Measurements from ENCODE around the gene BPIFB4.

The BPIFB4 gene

DNA sequence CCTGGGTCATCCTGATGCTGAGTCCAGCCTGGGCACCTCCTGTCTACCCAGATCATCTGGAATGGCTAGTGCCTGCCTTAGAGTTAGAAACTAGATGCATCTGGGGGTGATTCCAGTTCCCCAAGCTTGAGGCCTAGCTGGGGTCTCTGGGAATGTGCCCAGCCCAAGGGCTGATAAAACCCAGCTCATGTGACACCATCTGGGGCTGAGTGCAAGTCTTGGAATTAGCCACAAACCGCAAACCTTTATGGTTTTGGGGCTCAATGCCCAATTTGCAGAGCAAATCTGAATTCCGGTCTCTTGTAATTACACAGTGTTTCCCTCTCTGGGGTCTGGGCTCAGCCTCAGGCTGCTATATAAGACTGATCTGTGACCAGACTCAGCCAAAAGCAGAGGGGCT is at the start of gene BPIFB4:
Gene BPIFB4, plus strand, starts transcription at position 385 of the 400 bp plus-strand sequence. CDS start 1,884 bp downstream, outside the sequence.
- Histone ChIP-seq H3K9me3 (ENCODE audit: control insufficient read depth, insufficient read depth, low read length) (no peaks in the 10 kb centered on the region), H3K4me3 (ENCODE audit: low read length) (no peak within 1 kb of the TSS), H3K27me3 (ENCODE audit: control insufficient read depth, insufficient read depth, low read length) (no peaks in the 10 kb centered on the region), H3K4me1 (ENCODE audit: control insufficient read depth, insufficient read depth, low read length) (no peaks in the 10 kb centered on the region), H3K27ac (ENCODE audit: low read length) (no peak within 1 kb of the TSS), H3K36me3 (ENCODE audit: control insufficient read depth, insufficient read depth, low read length) (no peaks in the 10 kb centered on the region)
- no peak for DNase-seq (ENCODE audit: low read depth, low spot score)
- WGBS (ENCODE audit: insufficient coverage, insufficient read length) = no CpG with 5 or more reads among the region's 2 CpGs

DNA sequence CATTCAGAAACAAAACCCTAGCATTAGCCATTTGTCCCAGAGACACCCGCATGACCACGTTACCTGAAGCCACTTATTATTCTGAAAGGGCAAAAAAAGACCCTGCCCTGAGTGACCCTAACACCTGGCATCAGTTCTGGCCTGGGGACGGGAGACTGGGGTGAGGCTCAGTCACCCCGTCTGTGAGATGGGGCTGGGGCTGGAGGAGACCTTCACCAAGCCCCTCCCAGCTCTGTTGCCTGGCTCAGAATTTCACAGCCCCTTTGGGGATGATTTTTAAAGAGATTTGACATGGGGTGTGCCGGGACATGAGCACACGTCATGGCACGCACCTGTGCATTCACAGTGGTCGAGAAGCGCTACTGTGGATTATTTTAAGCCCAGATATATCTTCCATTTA is 49.4 kb upstream of the BPIFB4 start:
- Histone ChIP-seq H3K9me3 (ENCODE audit: control insufficient read depth, insufficient read depth, low read length) (no peaks in the 10 kb centered on the region), H3K36me3 (ENCODE audit: control insufficient read depth, insufficient read depth, low read length) (no peaks in the 10 kb centered on the region), H3K4me1 (ENCODE audit: control insufficient read depth, insufficient read depth, low read length) (no peaks in the 10 kb centered on the region; the same call in 1 of the 2 replicates), H3K27me3 (ENCODE audit: control insufficient read depth, insufficient read depth, low read length) (no peaks in the 10 kb centered on the region), H3K27ac (ENCODE audit: low read length) (no peak overlapping the region), H3K4me3 (ENCODE audit: low read length) (no peak overlapping the region)
- WGBS (ENCODE audit: insufficient coverage, insufficient read length) = no CpG with 5 or more reads among the region's 9 CpGs
- DNase-seq (ENCODE audit: low read depth, low spot score) = no peak

DNA sequence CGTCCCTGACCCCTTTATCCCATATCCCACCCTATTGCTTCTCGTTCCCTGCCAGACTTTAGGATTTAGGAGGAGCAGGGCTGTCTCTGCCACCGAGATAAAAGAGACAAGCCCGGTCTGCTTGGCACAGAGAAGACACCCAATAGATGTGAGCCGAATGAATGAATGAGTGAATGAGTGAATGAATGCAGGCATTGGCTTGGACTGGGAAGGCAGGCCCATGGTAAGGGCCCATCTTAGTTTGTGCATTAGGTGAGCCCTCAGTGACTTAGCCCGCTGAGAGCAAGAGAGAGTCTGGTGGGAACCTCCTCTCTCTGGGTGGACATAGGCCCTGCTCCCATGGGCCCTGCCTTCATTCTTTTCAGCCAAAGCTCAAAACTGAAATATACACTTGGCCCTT is 48.9 kb upstream of the BPIFB4 start:
- no peaks in the 10 kb centered on the region for H3K9me3 ChIP-seq (ENCODE audit: control insufficient read depth, insufficient read depth, low read length)

DNA sequence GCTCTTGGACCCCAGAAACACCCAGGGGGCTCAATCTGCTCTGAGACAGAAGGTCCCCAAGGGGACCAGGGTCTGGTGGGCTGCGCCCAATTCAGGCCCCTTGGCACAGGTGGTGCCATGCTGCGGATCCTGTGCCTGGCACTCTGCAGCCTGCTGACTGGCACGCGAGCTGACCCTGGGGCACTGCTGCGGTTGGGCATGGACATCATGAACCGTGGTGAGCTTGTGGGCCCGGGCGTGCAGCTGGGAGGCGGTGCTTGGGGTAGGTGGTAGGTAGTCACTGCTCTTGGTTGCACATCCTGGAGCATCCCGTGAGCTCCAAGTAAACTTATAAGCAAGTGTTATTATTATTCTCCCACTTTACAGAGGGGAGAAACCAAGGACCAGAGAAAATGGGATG is 47.9 kb upstream of the BPIFB4 start, which contains the start of gene BPIFB6:
Gene BPIFB6, plus strand, starts transcription at position 118 of the 400 bp plus-strand sequence. Its CDS starts 0 bp downstream, at position 118.
- H3K27me3 ChIP-seq (ENCODE audit: control insufficient read depth, insufficient read depth, low read length) = no peaks in the 10 kb centered on the region
- DNase-seq (ENCODE audit: low read depth, low spot score) = no peak
- no peaks in the 10 kb centered on the region for H3K36me3 ChIP-seq (ENCODE audit: control insufficient read depth, insufficient read depth, low read length)
- WGBS (ENCODE audit: insufficient coverage, insufficient read length) = no CpG with 5 or more reads among the region's 10 CpGs
- no peak within 1 kb of the TSS for H3K4me3 ChIP-seq (ENCODE audit: low read length)
- H3K27ac ChIP-seq (ENCODE audit: low read length) = no peak within 1 kb of the TSS
- H3K9me3 ChIP-seq (ENCODE audit: control insufficient read depth, insufficient read depth, low read length) = no peaks in the 10 kb centered on the region
- H3K4me1 ChIP-seq (ENCODE audit: control insufficient read depth, insufficient read depth, low read length) = no peaks in the 10 kb centered on the region; the same call in 1 of the 2 replicates

More for the DNA sequence above, 48.9 kb upstream of the BPIFB4 start:
- no peaks in the 10 kb centered on the region for H3K27me3 ChIP-seq (ENCODE audit: control insufficient read depth, insufficient read depth, low read length)
- no peak overlapping the region for H3K27ac ChIP-seq (ENCODE audit: low read length)
- H3K4me1 ChIP-seq (ENCODE audit: control insufficient read depth, insufficient read depth, low read length) = no peaks in the 10 kb centered on the region; the same call in 1 of the 2 replicates
- no peak for DNase-seq (ENCODE audit: low read depth, low spot score)
- no peak overlapping the region for H3K4me3 ChIP-seq (ENCODE audit: low read length)
- no CpG with 5 or more reads among the region's 6 CpGs for WGBS (ENCODE audit: insufficient coverage, insufficient read length)
- H3K36me3 ChIP-seq (ENCODE audit: control insufficient read depth, insufficient read depth, low read length) = no peaks in the 10 kb centered on the region

DNA sequence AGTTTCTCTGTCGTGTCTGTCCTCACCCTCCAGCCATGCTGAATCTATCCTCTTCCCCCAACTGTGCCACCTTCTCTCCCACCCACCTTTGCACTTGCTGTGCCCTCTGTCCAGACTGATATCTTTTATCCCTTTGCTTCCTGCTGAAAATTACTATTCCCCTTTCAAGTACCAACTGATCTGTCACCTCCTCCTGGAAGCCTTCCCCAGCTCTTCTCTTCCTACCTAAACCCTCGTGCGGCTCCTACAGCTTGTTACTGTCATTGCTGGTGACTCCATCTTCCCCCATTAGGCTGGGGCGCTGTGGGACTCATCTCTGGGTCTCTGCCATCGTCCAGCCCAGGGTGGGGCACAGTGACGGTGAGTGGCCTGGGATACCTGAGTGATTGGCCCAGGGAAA is 46.9 kb upstream of the BPIFB4 start:
- H3K36me3 ChIP-seq (ENCODE audit: control insufficient read depth, insufficient read depth, low read length) = no peaks in the 10 kb centered on the region
- H3K4me1 ChIP-seq (ENCODE audit: control insufficient read depth, insufficient read depth, low read length) = no peaks in the 10 kb centered on the region
- H3K4me3 ChIP-seq (ENCODE audit: low read length) = no peak overlapping the region
- H3K27ac ChIP-seq (ENCODE audit: low read length) = no peak overlapping the region
- H3K9me3 ChIP-seq (ENCODE audit: control insufficient read depth, insufficient read depth, low read length) = no peaks in the 10 kb centered on the region
- DNase-seq (ENCODE audit: low read depth, low spot score) = no peak
- H3K27me3 ChIP-seq (ENCODE audit: control insufficient read depth, insufficient read depth, low read length) = no peaks in the 10 kb centered on the region
- no CpG with 5 or more reads among the region's 6 CpGs for WGBS (ENCODE audit: insufficient coverage, insufficient read length)

DNA sequence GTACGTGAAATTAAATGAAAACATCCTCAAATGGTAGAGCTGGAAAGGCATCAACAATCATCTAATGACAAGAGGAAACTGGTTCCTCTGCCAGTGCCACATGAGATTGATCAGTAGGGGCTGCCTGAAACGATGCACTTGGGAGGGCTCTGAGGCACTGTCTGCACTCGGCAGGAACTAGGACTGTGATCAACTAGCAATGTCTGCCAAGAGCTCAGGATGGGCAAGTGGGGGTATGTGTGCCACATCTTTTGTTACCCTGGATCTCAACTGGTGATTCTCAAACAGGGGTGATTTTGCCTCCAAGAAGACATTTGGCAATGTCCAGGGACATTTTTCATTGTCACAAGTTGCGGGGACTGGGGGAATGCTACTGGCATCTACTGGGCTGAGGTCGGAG is 46.1 kb upstream of the BPIFB4 start:
- H3K9me3 ChIP-seq (ENCODE audit: control insufficient read depth, insufficient read depth, low read length) = no peaks in the 10 kb centered on the region
- H3K4me3 ChIP-seq (ENCODE audit: low read length) = no peak overlapping the region
- H3K27me3 ChIP-seq (ENCODE audit: control insufficient read depth, insufficient read depth, low read length) = no peaks in the 10 kb centered on the region
- no peaks in the 10 kb centered on the region for H3K4me1 ChIP-seq (ENCODE audit: control insufficient read depth, insufficient read depth, low read length)
- no peaks in the 10 kb centered on the region for H3K36me3 ChIP-seq (ENCODE audit: control insufficient read depth, insufficient read depth, low read length)
- no peak overlapping the region for H3K27ac ChIP-seq (ENCODE audit: low read length)
- no CpG with 5 or more reads among the region's 5 CpGs for WGBS (ENCODE audit: insufficient coverage, insufficient read length)
- no peak for DNase-seq (ENCODE audit: low read depth, low spot score)

DNA sequence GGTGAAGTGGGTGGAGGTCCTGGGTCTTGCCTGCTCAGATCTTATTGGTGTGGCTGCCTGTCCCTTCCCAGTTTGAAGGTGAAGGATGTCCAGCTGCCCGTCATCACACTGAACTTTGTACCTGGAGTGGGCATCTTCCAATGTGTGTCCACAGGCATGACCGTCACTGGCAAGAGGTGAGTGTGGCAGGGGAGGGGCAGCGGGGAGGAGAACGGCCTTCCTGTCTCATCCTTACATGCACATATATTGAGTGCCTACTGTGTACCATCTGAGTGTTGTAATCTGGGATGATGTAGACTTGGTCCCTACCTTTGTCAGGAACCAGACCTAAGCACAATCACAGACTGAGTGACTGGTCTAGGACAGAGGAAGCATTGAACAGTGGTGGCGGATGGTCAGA is 45.3 kb upstream of the BPIFB4 start:
- no peak overlapping the region for H3K27ac ChIP-seq (ENCODE audit: low read length)
- no peak overlapping the region for H3K4me3 ChIP-seq (ENCODE audit: low read length)
- no peak for DNase-seq (ENCODE audit: low read depth, low spot score)
- H3K4me1 ChIP-seq (ENCODE audit: control insufficient read depth, insufficient read depth, low read length) = no peaks in the 10 kb centered on the region
- H3K9me3 ChIP-seq (ENCODE audit: control insufficient read depth, insufficient read depth, low read length) = no peaks in the 10 kb centered on the region
- WGBS (ENCODE audit: insufficient coverage, insufficient read length) = no CpG with 5 or more reads among the region's 5 CpGs
- no peaks in the 10 kb centered on the region for H3K27me3 ChIP-seq (ENCODE audit: control insufficient read depth, insufficient read depth, low read length)
- no peaks in the 10 kb centered on the region for H3K36me3 ChIP-seq (ENCODE audit: control insufficient read depth, insufficient read depth, low read length)

DNA sequence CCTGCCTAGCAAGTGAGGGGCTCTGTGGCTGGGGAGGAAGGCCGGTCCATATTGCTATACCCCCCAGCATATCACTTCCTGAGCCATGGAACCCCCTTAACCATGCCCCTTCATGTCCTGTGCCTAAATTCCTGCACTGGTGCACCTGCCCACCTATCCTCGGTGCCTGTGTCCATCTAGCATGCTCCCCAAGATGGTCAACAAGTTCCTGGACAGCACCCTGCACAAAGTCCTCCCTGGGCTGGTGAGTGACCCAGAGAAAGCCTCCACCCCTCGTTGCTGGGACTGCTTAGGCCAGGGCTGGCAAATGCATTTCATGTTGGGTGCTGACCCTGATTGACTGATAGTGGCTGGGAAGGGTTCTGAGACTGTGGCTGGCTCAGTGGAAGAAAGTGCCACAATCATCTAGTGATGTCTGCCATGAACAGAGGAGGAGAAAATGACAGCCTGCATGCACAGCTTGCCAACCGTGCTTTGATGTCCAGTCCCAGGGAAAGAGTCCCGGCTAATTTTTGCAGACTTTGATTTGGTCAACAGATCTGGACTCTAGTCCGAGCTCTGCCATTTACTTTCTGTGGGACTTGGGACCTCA is 44.4 kb upstream of the BPIFB4 start:
- Histone ChIP-seq H3K36me3 (ENCODE audit: control insufficient read depth, insufficient read depth, low read length) (no peaks in the 10 kb centered on the region), H3K4me1 (ENCODE audit: control insufficient read depth, insufficient read depth, low read length) (no peaks in the 10 kb centered on the region), H3K27ac (ENCODE audit: low read length) (no peak overlapping the region), H3K27me3 (ENCODE audit: control insufficient read depth, insufficient read depth, low read length) (no peaks in the 10 kb centered on the region), H3K4me3 (ENCODE audit: low read length) (no peak overlapping the region), H3K9me3 (ENCODE audit: control insufficient read depth, insufficient read depth, low read length) (no peaks in the 10 kb centered on the region)
- no CpG with 5 or more reads among the region's 6 CpGs for WGBS (ENCODE audit: insufficient coverage, insufficient read length)
- no peak for DNase-seq (ENCODE audit: low read depth, low spot score)

DNA sequence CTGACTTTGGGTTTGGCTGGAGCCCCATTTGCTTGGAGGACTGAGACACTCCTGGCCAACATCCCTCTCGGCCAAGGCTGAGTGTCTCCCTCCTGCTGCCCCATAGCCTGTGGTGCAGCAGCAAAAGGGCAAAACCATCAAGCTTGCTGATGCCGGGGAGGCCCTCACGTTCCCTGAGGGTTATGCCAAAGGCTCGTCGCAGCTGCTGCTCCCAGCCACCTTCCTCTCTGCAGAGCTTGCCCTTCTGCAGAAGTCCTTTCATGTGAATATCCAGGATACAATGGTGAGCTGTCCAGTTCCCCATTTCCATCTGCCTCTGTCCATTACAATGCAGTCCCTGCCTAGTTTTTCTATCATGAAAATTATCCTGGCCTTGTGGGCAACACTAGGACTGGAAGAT is 42.0 kb upstream of the BPIFB4 start:
- WGBS (ENCODE audit: insufficient coverage, insufficient read length) = no CpG with 5 or more reads among the region's 5 CpGs
- H3K36me3 ChIP-seq (ENCODE audit: control insufficient read depth, insufficient read depth, low read length) = no peaks in the 10 kb centered on the region
- H3K4me1 ChIP-seq (ENCODE audit: control insufficient read depth, insufficient read depth, low read length) = no peaks in the 10 kb centered on the region
- H3K4me3 ChIP-seq (ENCODE audit: low read length) = no peak overlapping the region
- DNase-seq (ENCODE audit: low read depth, low spot score) = no peak
- H3K27me3 ChIP-seq (ENCODE audit: control insufficient read depth, insufficient read depth, low read length) = no peaks in the 10 kb centered on the region
- H3K9me3 ChIP-seq (ENCODE audit: control insufficient read depth, insufficient read depth, low read length) = no peaks in the 10 kb centered on the region
- H3K27ac ChIP-seq (ENCODE audit: low read length) = no peak overlapping the region

DNA sequence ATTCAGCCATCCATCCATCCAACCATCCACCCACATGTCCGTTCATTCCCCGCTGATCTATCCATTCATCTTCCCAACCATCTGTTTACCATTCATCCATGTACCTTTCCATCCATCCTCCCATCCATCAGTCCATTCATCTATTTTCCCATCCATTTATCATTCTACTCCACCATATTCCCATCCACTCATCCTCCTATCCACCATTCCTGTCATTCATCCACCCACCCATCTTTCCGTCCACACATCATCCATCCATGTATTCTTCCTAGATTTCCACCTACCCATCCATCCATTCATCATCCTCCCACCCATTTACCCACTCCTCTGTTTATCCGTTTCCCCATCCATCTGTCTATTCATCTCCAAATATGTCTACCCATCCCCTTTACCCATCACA is 41.2 kb upstream of the BPIFB4 start:
- no peaks in the 10 kb centered on the region for H3K36me3 ChIP-seq (ENCODE audit: control insufficient read depth, insufficient read depth, low read length)
- no peaks in the 10 kb centered on the region for H3K27me3 ChIP-seq (ENCODE audit: control insufficient read depth, insufficient read depth, low read length)
- H3K27ac ChIP-seq (ENCODE audit: low read length) = no peak overlapping the region
- no peak overlapping the region for H3K4me3 ChIP-seq (ENCODE audit: low read length)
- DNase-seq (ENCODE audit: low read depth, low spot score) = no peak
- 100% methylated on average over 2 of the region's 4 CpGs for WGBS (ENCODE audit: insufficient coverage, insufficient read length)
- H3K4me1 ChIP-seq (ENCODE audit: control insufficient read depth, insufficient read depth, low read length) = no peaks in the 10 kb centered on the region
- H3K9me3 ChIP-seq (ENCODE audit: control insufficient read depth, insufficient read depth, low read length) = no peaks in the 10 kb centered on the region

DNA sequence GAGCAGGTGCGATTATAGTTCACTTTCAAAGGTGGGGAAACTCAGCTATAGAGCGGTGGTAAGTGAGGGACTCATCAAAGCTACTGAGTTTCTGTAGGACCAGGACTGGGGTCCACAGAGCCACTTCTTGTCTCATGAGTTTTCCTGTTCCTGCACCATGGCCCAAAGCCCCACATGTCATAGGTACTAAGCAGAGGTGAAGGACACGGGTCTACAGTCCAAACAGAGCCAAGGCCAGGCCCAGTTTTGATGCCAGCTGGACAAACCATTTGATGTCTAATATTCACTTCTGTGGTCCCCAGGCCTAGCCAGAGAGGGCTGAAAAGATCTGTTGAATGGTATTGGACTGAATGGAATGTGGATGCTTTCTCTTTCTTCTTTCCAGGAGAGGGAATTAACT is 37.0 kb upstream of the BPIFB4 start:
- H3K36me3 ChIP-seq (ENCODE audit: control insufficient read depth, insufficient read depth, low read length) = no peaks in the 10 kb centered on the region
- no peaks in the 10 kb centered on the region for H3K4me1 ChIP-seq (ENCODE audit: control insufficient read depth, insufficient read depth, low read length)
- H3K27ac ChIP-seq (ENCODE audit: low read length) = no peak overlapping the region
- DNase-seq (ENCODE audit: low read depth, low spot score) = no peak
- H3K4me3 ChIP-seq (ENCODE audit: low read length) = no peak overlapping the region
- no CpG with 5 or more reads among the region's 3 CpGs for WGBS (ENCODE audit: insufficient coverage, insufficient read length)
- H3K27me3 ChIP-seq (ENCODE audit: control insufficient read depth, insufficient read depth, low read length) = no peaks in the 10 kb centered on the region
- no peaks in the 10 kb centered on the region for H3K9me3 ChIP-seq (ENCODE audit: control insufficient read depth, insufficient read depth, low read length)
